NK-92 (cell line): ENCODE data around the gene SFN.

Source experiments
- DNase-seq: peaks from one replicate; lab custom pipeline; 2025; ENCODE audit not compliant: unreplicated experiment; lab: John Stamatoyannopoulos, UW

SFN gene

DNA sequence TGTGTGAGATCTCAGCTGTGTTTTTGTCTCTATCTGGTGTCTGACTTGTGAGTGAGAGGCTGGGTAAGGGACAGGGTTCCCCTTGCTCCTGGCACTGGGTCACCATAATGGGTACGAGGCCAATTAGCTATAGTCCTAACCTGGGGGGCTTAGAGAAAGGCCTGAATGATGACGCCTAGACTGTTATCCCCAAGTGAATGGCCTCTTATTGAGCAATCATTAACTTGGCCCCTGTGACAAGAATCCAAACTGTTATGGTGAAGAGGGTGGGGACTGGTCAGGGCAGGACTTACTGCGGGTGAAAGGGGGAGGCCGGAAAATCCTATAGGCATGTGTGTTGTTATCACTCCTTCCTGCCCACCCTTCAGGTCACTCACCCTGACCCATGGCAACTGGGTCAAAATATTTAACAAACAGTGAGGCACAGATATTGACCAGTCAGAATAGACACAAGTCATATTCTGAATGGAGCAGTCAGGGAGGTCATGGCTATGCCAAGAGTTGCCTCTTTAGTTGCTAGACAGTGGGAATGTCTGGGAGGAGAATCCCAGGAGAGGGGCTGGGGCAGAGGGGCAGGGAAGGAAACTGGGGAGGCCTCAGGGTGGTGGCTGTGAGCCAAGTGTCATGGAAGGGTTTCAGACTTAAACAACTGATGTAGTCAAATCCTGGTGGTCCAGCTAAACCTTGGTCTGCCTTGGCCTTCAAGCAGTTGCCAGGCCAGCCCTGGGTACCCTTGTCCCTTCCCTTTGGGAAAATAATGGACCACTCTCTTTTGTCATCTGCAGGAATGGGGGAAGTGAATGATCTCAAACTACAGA, 47.6 kb downstream of the SFN start:
- DNase-seq, result no peak

DNA sequence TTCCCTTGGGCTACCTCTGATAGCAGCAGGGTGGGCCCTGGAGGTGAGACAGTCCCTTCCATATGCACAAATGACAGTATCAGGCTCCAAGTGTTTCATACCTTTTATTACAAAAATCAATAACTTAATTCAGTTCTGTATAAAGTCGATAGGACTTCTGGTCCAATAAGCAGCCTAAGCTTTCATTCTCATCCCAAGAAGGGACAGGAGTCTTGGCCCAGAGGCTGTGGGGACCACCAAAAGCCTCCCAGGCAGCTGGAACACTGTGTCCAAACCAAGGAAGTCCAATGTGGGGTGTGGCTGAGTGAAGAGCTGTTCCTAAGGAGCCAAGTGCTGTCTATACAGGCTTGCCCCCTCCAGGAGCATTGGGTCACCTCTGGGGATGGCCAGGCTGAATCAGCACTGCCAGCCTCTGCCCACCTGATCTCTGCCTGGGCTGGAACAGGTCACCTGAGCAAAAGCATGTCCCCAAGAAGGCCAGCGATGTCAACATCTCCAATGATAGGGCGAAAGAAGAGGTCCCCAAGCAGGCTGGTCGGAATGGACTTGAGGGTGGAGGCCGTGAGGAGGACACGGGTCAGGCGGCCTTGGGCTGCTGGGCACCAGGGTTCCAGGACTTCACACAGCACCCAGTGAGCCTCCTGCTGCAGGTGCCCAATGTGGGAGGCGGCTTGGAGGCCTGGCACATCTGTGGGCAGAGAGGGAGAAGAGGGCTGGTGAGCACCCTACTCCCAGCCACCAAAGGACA, 48.6 kb downstream of the SFN start:
- no peak for DNase-seq

DNA sequence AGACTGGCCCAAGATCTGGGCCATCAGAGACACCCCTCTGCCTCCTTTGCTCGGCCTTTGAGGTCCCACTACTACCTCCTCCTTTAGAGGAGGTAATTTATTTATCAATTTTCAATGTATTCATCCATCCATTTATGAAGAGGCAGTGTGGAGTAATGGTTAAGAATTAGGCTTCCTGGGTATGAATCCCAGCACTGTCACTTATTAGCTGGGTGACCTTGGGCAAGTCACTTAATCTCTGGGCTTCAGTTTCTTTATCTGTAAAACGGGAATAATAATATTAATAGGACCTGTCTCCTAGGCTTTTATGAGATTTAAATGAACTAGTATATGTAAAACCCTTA, 49.2 kb downstream of the SFN start:
- no peak for DNase-seq

- no peak for DNase-seq
Measured at GRCh38 chr1:26913389-26913753, 50.4 kb downstream of the SFN start.
